Measurements from ENCODE around the gene EDIL3.

DNA sequence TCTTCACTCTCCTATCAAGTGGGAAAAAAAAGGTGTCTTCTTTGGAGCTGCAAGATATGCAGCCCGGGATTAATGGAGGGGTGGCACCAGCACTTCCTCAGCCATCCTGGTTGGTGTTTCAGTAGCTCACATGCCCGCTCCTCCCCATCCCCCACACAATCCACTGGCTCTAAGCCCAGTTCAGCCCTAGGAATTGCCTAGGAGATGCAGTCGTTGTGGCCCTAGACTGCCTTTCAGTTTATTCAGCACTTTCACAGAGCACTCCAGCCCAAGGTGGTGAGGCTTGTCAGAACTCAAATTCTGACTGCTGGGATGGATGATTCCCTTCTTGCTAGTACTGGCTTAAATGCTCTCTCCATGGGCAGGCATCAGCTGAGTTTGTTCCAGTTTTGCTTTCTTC, 35.1 kb upstream of the EDIL3 start:
- TF ChIP-seq POLR2A (IDR thresholded peaks at IDR 0.05) (no peak), CTCF (IDR thresholded peaks at IDR 0.05) (no peak)
